Amniotic stem cell (primary cell): ENCODE results near the gene RASA2.
"Not testable (repeated sequence)": the region's sequence is repeated elsewhere in the genome, so short reads cannot be mapped to it uniquely, and the experiment has no call there.

Experiments used
- DNase-seq: peaks from one replicate; lab custom pipeline; 2025; lab: John Stamatoyannopoulos, UW

Gene RASA2

DNA sequence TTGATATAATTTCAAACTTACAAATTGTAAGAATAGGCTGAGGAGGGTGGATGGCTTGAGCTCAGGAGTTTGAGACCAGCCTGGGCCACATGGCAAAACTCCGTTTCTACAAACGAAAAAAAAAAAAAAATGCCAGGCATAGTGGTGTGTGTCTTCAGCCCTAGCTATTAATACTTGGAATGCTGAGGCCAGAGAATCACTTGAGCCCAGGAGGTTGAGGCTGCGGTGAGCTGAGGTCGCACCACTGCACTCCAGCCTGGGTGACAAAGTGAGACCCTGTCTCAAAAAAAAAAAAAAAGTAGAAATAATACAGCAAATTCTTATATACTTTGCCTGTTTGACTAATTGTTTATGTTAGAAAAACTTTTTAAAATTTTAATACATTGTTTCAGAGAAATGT lies 10.8 kb downstream of the RASA2 start:
- not testable (repeated sequence) for DNase-seq

DNA sequence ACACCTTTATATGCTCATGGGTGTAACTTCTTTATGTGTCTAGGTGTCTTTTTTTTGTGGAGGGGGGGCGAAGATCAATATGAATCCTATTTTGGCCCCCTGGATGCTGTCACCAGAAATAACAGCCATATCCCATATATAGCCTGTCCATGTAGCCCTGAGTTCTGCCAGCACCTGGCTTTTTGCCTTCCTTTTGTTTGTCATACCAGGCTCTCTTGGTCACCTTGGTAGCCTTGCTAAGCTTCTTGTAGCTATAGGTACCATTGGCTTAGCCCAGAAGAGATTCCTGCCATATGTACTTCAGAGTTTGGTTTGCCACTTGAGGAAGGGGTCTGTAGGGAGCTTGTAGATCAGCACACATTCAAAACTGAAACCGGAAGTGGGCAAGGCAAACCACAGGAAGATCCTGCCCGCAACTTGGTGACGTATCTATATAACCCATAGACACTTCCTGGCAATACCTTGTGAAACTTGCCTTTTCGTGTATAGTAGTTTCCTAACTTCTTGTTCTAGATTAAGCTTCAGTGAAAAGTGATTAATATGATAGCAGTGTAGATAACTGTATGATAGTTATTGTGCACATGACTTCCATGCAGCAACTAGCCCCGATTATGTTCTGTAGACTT lies 11.9 kb downstream of the RASA2 start:
- DNase-seq, result no peak

DNA sequence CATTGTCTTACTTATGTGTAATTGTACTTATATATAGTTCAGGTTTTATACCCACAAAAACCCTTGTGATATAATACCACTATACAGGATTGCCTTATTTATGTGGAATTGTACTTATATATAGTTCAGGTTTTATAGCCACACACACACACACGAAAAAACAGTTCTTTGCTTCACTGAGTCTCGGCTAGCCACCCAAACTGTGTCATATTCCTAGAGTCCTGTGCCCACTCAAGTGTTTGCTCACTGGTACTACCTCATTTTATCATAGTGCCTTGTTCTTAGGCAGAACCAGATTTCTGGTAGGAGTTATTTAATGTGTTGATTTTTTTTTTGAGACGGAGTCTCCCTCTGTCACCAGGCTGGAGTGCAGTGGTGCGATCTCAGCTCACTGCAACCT lies 12.5 kb downstream of the RASA2 start:
- DNase-seq, result no peak

DNA sequence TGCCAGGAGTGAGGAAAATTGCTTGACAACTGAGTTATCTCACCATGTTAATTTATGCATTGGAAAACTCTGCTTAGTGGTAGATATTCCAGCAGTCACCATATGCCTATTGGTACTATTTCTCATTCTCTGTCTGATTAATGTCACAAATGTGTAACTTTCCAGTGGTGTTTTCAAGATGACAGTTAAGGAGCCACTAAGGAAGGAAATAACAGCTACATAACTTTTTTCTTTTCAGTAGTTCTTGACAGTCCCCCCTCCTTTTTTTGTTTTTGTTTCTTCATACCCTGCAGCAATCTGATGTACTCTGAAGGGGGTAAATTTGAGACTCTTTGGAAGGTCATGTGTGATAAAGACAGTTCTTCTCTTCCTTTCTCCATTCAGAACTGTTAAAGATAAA lies 13.1 kb downstream of the RASA2 start:
- DNase-seq, result no peak

DNA sequence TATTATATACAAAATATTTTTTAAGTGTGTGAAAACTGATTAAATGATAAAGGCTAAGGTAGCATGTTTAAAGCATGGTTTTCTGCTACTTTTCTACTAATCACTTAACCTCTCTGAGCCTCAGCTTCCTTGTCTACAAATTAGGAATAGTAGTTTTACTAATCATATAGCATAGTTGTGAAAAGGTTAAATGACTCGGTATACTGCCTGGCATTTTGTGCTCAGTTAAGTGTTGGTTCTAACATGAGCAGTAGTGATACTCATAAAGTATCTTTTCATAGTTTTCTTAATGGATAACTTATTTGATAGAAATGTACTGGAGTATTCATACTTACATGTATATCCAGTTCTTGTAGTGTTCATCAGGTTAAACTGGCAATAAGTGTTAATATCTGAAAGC lies 13.6 kb downstream of the RASA2 start:
- no peak for DNase-seq

DNA sequence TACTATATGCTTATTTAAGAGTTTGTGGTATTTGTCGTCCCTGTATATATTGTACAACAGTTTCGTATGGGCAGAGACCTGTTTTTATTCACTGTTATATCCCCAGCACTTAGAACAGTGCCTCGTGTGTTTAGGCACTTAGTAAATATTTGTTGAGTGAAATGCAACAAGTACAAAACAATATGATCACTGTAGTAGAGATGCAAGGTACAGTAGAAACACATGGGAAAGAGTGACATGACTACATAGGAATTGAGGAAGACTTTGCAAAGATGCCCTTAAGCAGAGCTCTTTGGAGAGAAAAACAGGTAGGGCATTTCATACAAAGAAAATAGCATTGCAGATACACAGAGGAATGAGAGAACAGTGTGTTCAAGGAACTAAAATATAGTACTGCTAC lies 18.3 kb downstream of the RASA2 start:
- no peak for DNase-seq

DNA sequence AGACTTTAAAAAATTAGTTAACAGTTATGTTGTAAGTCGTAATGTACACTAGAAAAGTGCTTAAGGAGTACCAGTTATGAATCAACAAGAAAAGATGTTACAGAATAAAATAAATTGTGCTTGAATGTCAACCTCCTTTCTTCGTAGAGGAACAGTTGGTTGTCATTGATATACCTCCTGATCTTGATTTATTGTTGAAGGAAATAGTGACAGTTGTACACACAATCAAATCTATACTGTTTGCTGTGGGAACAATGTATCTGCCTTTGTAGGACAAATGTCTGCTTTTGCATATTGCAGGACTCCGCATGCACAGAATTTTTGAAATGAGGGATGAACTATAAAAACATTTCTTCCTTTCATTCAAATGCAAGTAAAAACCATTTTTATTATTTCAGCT lies 19.2 kb downstream of the RASA2 start:
- DNase-seq, result no peak

DNA sequence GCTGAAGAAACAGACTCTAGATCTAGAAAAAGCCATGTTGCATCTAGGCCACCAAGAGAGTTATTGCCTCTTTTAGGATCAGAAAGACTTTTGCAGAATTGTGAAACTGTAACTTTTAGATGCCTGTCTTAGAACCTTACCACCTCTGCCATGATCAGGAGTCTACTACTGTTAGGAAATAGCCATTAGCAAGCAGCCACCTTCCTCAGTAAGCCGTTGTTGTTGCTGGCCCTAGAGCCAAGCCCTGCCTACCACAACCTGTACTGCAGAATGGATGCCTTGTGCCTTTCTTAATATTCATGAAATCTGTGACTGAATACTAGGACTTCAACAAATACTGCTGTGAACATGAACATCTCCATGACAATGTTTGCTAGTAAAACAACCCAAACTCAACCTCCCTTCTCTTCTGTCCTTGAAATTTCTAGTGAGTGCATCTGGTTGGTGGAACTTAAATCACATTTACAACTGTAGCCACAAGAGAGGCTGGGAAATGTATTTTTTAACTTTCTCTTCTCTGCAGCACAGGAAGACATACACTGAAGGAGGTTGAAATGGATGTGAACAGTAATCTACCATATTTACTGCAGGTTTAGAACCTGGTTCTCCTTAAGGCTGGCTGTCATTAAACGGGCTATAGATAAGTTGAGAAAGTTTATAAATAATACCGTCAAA lies 20.7 kb downstream of the RASA2 start:
- DNase-seq, result no peak

DNA sequence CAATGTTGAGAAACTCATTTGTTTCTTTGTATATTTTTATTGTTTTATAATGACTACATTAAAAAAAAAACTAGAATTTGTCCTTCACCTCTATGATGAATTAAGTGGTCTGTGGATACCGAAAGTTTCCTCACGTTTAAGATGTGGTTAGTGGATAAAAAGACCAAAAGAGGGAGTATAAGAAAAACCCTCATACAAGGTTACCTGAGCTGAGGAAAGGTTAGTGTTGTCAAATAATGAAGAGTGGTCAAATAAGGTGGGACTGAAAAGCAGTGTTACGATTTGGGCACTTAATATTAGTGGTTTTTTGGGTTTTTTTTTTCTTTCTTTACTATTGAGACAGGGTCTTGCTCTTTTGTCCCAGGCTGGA lies 21.2 kb downstream of the RASA2 start:
- DNase-seq, result no peak

DNA sequence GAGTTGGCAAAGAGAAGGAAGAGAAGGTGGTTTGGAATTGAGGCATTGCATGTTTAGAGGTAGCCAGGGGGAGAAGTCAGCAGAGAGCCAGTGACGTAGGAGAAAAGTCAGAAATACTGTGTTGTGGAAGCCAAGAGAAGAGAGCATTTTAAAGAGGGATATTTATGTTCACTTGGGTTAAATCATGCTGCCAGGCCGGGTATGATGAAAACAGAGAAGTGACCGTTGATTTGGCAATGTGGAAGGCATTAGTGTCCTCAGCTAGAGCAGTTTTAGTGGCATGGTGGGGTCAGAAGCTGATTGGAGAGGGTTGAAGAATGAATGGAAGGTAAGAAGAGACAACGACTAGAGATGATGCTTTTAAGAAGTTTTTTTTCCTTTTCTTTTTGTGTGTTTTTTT lies 24.5 kb downstream of the RASA2 start:
- no peak for DNase-seq

DNA sequence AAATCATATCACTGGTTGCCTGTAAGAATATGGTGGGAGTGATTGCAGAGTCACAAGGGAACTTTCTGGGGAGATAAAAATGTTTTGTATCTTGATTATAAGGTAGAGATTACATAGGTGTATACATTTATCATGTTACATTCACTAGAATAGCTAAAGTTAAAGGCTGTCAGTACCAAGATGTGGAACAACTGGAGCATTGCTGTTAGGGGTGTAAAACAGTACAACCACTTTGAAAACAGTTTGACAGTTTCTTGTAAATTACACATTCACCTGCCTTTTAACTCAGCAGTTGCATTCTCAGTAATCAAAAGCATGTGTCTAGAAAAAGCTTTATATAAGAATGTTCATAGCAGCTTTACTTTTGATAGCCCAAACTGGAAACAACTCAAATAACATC lies 27.6 kb downstream of the RASA2 start:
- DNase-seq, result no peak

DNA sequence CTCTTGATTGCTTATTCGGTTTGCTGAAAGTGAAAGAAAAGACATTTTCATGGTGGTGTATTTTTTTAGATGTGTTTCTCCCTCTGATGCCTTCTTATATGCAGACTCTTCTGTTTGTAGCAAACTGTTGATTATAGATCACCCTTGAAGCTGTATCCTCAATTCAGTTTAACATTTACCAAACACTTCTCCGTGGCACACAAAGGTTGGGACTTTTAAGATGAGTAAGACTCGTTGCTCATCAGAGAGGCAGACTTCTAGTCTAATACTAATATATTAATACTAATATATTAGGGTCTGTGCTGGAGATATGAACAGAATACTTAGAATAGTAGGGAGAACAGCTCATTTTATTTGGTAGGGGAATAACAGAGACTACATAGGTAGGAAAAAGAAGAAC lies 32.8 kb downstream of the RASA2 start:
- DNase-seq, result no peak

DNA sequence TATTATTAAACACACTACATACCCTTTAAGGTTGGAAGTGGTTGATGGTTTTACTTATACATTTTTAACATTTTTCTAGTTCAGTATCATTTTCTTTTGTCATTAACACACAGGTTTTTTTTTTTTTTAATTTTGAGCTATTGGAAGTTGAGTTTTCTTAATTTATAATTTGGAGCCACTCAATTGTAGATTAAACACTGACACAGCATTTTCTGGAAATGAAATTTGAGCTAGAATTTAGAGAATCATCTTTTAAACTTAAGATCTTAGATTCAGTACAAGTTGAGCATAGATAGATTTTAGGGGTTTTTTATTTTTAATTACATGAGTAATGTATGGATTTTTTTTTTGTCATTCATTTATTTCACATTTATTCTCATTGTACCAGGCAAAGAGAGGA lies 35.0 kb downstream of the RASA2 start:
- no peak for DNase-seq

DNA sequence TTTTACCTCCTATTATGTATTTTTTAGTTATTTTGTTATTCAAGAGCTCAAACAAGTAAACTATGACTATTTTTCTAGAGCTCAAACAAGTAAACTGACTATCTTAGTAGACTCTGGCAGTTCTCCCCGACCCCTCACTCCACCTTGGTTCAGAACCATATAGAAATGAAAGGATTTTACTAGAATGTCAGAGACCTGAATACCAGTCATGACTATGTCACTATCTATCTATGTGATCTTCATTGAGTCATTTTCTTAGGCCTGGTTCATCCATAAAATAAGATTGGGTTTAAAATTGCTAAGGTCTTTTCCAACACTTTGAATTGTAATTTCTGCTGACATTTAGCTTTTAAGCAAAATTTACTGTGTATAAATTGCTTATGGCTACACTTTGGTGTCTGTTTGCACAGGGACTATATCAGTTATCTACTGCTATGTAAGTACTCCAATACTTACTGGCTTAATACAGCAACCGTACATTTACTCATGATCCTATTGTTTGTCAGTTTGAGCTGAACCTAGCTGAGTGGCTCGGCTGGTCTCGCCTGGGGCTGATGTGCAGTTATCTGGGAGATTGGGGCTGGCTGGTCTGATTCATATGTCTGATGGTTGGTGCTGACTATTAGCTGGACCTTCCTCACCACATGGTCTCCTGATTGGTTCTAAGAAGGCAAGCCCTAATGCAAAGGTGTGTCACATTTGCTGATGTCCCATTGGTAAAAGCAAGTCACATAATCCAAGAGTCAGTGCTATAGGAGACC lies 37.0 kb downstream of the RASA2 start:
- no peak for DNase-seq

DNA sequence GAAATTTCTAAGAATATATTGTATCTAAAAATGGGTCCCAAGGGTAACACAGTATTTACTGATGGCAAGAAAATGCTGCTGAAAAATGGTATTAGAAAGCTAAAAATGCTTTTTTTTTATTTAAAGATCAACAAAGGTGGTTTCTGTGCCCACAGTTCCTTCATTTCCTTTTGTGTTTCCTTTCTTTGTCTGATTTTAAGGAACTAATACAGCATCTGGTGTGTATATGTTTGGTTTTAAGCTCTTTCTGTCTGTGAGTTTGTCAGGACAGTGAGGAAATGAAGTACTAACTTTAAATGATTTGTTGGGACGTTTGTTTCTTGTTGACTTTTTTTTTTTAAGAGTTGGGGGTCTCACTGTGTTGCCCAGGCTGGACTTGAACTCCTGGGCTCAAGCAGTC lies 38.2 kb downstream of the RASA2 start:
- DNase-seq, result no peak

DNA sequence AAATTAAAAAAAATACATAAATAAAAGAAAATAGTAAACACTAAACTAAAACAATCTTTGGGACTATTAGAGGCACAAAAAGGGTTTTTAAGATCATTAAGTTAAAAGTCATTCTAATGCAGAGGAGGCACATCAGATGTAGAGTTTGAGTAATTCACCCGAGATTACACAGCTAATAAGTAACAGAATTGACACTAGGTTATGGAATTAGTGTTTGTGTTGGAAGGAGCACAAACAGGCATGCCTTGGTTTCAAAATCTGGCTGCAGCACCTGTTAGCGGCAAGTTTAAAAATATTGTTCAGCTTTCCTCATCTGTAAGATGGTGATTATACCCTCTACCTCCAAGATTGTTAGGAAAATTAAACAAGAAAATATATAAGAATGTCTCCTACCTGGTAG lies 39.0 kb downstream of the RASA2 start:
- no peak for DNase-seq

DNA sequence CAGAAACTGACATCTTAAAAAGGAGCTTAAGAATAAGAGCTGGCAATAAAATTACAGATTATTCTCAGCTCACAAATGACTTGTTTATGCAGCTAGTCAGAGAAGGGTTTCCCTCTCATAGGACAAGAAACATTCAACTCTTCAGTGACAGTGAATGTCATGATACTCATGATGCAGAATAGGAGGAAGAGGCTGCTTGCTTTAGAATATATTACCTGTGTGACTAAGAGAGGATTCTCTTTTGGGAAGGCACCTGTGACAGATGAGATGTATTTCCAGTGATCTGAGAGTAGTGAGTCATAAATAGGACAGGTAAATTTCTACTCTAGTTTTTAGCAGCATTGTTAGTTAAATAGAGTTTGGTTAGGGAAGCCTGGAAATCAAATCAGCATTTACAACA lies 39.9 kb downstream of the RASA2 start:
- no peak for DNase-seq

DNA sequence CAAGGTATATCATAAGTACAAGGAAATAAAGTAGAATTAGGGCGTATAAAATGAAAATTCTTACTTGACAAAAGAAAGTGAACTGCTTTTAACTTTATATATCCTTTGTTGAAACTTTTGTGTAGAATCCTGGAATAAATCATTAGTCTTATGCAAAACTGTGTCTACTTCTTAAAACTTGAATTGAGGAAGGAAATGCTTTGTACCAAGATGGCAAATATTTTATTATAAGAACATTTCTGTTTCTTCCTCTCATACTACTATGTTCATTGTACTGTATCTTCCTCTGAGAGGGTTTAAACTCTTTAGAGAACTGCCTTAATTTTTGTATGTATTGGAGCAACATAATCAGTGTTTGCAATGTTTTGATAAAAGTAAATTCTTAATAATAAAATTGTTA lies 42.0 kb downstream of the RASA2 start:
- DNase-seq, result no peak

DNA sequence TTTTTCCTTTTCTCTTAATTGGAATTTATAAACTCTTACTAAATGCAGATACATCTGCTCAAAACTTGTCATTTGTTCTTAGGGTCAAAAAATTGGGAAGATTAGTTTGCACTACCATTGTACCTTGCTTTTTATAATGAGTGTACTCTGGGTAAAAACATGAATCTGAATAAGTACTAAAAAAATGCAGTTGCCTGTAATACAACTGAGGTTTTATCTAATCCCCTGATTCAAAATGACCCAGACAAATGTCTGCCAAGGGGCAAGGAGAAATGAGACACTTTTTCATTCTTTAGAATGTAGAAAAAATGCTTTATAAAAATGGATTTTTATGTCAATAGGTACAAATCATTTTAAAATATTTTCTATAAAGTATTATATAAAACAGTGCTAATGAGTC lies 42.4 kb downstream of the RASA2 start:
- no peak for DNase-seq

DNA sequence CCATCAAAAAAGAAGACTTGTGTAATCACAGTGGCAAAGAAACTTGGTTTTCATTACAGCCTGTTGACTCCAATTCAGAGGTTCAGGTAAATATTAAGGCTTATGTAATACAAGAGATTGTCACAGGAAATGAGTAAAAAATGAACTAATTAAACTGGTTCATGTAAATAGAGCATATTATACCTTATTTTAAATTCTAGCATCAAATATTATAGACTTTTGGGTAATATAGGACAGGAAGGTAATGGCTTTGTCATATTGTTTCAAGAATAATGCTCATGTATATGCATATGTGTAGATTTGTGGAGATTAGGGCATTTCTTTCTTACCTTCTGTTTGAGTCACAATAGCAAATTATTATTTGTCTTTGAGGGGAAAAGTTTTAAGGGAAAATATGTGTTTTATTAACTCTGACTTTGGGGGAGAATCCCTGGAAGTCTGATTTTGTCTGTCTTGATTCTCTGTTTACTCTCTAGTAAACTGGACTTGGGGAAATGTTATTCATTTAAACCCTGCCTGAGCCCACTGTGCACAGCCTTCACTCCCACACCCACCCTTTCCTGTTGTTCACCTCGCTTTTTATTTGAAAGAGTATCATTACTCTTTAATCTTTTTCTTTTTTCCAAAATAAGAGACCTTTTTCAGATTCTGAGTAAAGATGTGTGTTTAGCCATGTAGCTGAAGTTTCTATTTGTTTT lies 43.0 kb downstream of the RASA2 start:
- no peak for DNase-seq

DNA sequence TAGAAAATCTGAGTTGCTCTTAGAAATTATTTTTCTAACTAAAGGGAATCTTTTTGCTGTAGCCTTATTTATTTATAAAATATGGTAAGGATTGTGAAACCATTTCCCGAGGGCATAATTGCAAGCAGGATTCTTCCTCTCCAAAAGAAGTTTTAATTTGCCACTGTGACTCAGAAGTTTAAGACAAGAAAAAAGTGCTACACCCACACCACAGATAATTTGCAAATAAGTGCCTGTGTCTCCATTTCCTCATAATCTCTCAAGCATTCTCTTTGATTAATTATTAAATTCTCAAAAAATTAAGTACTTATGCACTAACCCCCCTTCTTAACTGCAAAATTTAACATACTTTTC lies 43.6 kb downstream of the RASA2 start:
- DNase-seq, result peak; percentile 68

DNA sequence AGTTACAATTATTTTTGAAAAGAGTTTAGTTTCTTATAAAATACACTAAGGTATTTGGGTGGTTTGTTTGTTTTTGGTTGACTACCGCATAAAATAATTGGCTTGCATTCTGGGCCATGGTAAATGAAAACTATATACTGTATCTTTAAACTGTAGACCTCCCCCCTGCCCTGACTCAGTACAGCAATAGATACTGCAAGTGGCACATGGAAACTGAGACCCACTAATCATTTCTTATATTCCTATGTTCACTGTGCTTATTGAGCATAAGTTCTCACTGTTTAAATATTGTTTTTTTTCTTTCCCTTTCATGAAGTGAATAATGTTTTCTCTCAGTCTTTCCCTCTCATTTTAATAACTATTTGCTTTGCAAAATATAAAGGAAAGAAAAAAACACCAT lies 45.8 kb downstream of the RASA2 start:
- DNase-seq, result no peak

DNA sequence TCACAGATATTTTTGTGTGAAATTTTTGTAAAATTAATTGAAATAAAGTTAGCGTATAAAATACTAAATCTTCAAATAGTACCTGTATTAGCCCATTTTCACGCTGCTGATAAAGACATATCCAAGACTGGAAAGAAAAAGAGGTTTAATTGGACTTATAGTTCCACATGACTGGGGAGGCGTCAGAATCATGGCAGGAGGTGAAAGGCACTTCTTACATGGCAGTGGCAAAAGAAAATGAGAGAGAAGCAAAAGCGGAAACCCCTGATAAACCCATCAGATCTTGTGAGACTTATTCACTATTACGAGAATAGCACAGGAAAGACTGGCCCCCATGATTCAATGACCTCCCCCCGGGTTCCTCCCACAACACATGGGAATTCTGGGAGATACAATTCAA lies 49.2 kb downstream of the RASA2 start:
- not testable (repeated sequence) for DNase-seq
